ENCODE results near the gene CYP24A1.

CYP24A1 gene

DNA sequence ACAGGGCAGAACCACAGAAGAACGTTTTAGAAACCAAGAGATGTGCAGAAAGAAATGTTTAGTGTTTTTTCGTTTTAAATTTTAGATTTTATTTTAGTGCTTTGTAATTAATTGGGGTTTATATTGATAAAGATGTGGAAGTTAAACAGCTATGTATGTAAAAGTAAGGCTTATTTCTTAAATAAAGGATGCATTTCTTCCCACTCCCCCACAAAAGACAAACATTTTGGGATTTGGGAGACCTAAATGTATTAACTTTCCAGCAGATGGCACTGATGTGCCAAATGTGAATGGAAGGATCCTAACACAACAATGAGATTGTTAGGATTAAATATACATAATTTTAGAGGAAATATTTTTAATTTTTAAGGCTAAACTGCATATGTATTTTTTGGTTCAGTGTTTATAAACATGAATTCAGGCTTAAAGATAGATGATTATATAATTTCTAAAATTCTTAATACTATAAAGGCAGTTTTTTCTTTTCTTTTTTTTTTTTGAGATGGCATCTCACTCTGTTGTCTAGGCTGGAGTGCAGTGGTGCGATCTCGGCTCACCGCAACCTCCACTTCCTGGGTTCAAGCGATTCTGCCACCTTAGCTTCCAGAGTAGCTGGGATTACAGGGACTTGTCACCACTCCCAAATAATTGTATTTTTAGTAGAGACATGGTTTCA, 46.1 kb upstream of the CYP24A1 start:
- TF ChIP-seq, protein P1, sequence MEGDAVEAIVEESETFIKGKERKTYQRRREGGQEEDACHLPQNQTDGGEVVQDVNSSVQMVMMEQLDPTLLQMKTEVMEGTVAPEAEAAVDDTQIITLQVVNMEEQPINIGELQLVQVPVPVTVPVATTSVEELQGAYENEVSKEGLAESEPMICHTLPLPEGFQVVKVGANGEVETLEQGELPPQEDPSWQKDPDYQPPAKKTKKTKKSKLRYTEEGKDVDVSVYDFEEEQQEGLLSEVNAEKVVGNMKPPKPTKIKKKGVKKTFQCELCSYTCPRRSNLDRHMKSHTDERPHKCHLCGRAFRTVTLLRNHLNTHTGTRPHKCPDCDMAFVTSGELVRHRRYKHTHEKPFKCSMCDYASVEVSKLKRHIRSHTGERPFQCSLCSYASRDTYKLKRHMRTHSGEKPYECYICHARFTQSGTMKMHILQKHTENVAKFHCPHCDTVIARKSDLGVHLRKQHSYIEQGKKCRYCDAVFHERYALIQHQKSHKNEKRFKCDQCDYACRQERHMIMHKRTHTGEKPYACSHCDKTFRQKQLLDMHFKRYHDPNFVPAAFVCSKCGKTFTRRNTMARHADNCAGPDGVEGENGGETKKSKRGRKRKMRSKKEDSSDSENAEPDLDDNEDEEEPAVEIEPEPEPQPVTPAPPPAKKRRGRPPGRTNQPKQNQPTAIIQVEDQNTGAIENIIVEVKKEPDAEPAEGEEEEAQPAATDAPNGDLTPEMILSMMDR (IDR thresholded peaks at IDR 0.05; ENCODE audit: insufficient read depth, low read length, missing control alignments), result peak; percentile 42
- DNase-seq (ENCODE audit: low read depth, low spot score), result no peak
- CTCF ChIA-PET, result interaction anchor here (0.7 to 8.5 kb wide), 30 partner anchors 8 to 460 kb away, joined by 3 to 189 read pairs (median 4); partner anchors contain the start of gene PFDN4
- H3K4me3 ChIP-seq (ENCODE audit: low read depth, low read length), result no peak overlapping the region
- POLR2A ChIA-PET, result no interaction called here

DNA sequence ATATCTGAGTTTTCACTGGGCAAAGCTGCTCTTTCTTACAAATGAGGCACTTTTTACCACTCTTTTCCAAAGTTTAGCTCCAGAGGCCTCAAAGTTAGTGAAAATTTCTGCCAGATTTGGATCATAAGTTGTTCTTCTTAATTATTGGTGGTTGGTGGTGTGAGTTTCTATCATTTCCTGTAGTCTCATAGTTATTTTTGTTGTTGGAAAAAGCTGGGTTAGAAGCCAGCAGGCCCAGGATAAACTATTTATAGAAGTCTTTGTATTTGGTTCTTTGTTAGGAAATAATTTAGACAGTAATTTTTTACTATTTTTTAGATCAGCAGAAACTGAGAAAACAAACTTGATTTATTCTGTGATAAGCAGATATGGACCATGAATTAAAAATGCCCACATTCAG, 44.7 kb upstream of the CYP24A1 start:
- POLR2A ChIA-PET, result interaction anchor here (0.5 kb wide), 1 partner anchor 403 kb away, joined by 3 read pairs; no protein-coding TSS in a partner anchor
- no peak for DNase-seq (ENCODE audit: low read depth, low spot score)
- H3K4me3 ChIP-seq (ENCODE audit: low read depth, low read length), result no peak overlapping the region
- TF ChIP-seq, protein P1 (IDR thresholded peaks at IDR 0.05; ENCODE audit: insufficient read depth, low read length, missing control alignments), result no peak
- CTCF ChIA-PET, result interaction anchor here (0.7 to 8.5 kb wide), 18 partner anchors 10 to 461 kb away, joined by 3 to 189 read pairs (median 5); partner anchors contain the start of gene PFDN4

DNA sequence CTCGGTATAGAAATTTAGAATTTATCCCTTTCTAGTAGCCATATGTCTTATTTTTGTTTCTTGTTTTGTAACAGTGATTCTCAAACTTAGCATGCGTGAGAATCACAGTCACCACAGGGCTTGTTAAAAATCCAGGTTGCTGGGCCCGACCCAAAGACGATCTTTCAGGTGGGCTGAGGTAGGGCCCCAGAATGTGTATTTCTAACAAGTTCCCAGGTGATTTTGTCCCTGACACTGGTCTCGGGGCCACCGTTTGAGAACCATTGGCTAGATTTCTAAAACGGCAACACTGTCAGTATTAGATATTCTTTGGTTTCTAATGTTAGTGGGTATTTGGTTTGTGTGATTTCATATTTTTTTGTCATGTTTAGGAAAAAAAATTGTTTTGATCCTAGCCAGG, 44.0 kb upstream of the CYP24A1 start:
- CTCF ChIA-PET, result interaction anchor here (2.8 to 8.5 kb wide), 2 partner anchors 9 to 430 kb away, joined by 34 to 189 read pairs; partner anchors contain the start of gene PFDN4
- TF ChIP-seq, protein P1 (IDR thresholded peaks at IDR 0.05; ENCODE audit: insufficient read depth, low read length, missing control alignments), result no peak
- H3K4me3 ChIP-seq (ENCODE audit: low read depth, low read length), result no peak overlapping the region

DNA sequence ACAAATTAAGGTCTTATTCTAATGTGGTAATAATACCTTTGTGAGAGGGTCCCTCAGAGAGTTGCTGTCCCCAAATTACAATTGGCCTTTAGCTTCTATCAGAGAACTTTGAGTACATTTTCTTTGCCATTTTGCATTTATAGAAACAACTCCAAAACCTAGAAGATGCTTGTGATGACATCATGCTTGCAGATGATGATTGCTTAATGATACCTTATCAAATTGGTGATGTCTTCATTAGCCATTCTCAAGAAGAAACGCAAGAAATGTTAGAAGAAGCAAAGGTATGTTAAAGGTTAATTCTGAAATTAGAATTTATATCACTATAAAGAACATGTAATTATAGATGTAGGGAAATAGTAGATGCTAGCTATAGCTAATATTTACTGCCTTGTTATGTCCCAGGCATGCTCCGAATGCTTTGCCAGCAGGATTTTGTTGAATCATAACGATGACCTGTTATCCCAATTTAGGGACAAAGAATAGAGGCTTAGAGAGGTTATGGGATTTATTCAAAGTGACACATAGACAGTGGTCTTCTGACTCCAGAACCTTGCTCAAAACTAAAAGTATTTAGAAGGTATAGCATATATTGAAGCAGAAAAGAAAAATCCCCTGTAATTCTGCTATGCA, 41.5 kb upstream of the CYP24A1 start:
- no peak for DNase-seq (ENCODE audit: low read depth, low spot score)
- TF ChIP-seq, protein P1 (IDR thresholded peaks at IDR 0.05; ENCODE audit: insufficient read depth, low read length, missing control alignments), result no peak
- CTCF ChIA-PET, result interaction anchor here (1.5 to 19.1 kb wide), 4 partner anchors 15 to 453 kb away, joined by 4 to 1179 read pairs (median 79); no protein-coding TSS in a partner anchor
- no peak overlapping the region for H3K4me3 ChIP-seq (ENCODE audit: low read depth, low read length)
- POLR2A ChIA-PET, result no interaction called here

More for the DNA sequence above, 44.0 kb upstream of the CYP24A1 start:
- POLR2A ChIA-PET, result interaction anchor here (0.5 kb wide), 1 partner anchor 404 kb away, joined by 3 read pairs; no protein-coding TSS in a partner anchor
- DNase-seq (ENCODE audit: low read depth, low spot score), result no peak

DNA sequence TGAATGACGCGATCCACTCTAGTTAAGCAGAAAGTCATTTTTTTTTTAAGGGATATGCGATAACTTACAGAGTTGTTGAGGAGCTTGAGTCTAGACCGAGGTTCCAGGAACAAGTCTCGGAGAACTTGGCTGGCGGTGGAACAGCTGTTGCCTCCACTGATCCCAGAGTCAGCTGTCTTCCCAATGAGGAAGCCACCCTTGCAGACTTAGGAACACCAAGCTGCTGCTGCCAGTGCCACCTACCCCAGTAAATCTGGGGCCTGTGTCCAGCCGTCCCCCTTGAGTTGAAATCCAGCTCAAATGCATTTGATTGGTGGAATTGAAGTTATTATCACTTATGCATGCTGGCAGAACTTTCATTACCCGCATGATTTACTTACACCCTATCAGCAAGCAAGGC, 40.8 kb upstream of the CYP24A1 start:
- ChIA-PET POLR2A (no interaction called here), CTCF (interaction anchor here (0.6 to 19.1 kb wide), 7 partner anchors 15 to 522 kb away, joined by 3 to 1179 read pairs (median 11); no protein-coding TSS in a partner anchor)

More for the DNA sequence above, 40.8 kb upstream of the CYP24A1 start:
- no peak for DNase-seq (ENCODE audit: low read depth, low spot score)
- TF ChIP-seq, protein P1 (IDR thresholded peaks at IDR 0.05; ENCODE audit: insufficient read depth, low read length, missing control alignments), result no peak
- no peak overlapping the region for H3K4me3 ChIP-seq (ENCODE audit: low read depth, low read length)
